SHP77 (cell line): ENCODE data around the gene SAMSN1.

ENCODE experiments used
- DNase-seq, 2 experiments: peaks; one replicate each; lab custom pipeline; 2025; lab: John Stamatoyannopoulos, UW

Gene SAMSN1

DNA sequence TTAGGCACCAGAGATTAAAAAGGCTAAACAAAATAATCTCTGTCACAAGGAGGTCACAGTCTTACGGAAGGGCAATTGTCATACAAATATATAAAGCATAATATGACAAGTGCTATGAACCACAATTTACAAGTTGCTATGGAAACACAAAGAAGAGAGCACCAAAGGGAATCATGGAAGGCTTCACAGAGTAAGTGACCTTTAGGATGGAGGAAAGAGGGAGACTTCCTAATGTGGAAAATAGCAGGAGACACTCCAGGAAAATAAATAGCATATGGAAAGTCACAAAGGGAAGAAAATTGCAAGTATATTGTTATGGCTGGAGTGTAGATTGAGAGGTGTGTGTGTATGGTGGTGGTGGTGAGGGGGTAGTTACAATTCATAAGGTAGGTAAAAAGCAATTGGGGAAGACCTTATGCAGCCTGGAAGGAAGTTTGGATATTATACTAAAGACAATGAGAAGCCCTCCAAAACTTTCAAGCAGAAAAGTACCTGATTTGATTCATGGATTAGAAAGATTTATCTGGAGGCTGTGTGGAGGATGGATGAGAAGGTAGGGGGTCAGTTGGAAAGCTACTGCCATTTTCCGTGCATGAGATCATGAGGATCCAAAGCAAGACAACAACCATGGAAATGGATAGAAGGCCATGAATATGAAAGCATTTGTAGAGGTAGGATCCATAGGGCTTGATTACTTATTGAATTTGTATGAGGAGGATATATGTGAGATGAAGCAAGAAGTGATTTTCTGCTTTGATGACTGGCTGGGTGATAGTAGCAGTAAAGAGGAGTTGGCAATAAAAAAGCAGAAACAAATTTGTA, 61.7 kb downstream of the SAMSN1 start:
- DNase-seq, result no peak

DNA sequence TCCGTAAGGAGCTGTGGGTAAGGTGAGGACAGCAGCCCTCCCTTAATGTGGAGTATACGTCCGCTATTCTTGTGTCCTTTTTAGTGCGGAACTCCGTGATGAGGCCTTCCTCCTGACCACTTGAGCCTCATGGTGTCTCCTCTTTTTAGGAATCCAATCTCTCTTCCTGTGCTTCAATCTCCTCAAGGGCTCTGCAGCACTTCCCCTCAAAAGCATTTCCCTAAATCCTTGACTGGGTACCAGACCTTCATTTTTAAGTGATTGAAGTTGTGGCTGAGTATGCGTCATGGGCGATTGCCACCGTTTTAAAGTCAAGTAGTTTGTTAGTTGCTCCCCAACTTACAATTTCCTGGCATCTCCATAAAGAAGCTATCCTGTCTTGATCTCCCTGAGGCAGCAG, 62.8 kb downstream of the SAMSN1 start:
- DNase-seq, result no peak

DNA sequence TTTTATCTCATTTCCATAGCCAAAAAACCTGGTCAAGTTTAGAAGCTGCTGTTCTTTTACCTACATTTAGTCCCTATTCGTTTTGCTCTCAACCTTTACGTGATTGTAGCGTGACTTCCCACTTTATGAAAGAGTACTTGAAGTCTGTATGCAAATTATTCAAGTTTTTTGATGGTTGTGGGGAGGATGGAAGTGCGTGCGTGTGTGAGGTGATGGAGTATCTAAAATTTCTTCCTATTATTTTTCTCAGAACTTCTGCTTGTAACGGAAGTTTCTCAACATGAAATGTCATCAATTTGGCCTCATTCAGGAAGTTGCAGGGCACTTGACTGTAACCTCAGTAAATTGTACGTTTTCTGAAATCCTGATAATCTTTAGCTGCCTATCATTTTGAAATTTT, 64.0 kb downstream of the SAMSN1 start:
- no peak for DNase-seq

DNA sequence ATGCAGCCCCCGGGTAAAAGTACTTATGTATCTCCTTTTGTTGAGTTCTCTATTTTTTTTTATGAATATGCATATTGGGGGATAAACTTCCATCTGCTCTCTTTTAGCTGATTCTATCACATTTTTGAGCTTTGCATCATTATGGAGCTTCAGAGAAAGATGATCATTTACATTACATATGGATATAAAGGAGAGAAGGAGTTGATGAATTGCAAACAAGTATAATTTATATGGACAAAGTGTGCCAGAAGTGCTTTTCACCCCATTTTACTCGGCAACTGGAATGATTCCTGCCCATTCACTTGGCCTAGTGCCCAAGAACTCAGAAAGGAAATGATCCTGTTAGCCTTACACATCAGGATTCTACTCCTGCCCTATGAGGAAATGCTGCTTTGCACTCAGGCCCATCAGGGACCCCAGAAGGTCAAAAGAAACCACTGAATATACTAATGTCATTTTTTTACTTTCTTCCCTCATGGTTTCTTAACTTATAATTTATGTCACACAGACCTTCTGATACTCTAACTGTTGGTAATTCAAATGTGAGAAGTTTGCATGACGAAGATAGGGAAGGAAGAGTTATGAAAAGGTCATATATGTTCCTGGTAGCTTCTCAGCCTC, 65.6 kb downstream of the SAMSN1 start:
- DNase-seq, result no peak

DNA sequence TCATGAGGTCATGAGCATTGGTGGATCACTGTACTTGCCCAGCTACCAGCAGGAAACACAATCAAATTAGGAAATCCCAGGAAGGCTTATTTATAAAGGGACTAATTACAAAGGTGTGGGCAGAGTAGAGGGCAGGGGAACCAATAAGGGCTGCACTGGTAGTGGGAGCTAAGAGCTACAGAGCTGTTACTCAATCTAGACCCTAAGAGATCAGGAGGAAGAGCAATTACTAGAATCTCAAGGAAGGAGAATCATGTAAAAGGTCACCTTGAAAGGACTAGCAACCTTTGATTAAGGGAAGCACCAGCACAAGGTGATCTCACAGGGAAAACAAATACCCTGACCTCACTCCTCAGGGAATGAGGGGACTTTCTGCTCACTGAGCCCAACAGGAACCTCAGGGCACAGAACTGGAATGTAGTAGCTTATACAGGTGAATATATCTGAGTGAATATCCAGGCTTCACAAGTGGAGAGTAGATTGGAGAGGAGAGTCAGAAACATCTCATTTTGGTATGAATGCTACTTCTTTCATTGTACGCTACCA, 66.8 kb downstream of the SAMSN1 start:
- DNase-seq, result no peak

DNA sequence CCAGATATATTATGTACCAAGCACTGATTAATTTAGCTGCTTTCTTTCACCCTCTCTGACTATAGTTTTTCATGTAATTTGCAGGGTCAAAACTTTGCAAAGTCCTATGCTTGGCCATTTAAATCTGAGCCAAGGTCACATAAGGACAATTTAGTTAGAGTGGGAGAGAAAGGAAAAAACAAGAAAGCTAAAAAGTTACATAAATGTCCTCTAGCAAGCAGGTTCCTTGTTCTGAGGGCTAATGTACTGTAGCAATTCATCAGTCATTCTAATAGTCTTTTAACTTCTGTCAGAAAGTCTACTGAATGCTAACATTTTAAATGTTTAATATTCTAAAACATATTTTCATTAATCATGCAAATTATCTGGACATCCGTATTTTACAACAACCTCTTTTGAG, 68.3 kb downstream of the SAMSN1 start:
- DNase-seq, result no peak

DNA sequence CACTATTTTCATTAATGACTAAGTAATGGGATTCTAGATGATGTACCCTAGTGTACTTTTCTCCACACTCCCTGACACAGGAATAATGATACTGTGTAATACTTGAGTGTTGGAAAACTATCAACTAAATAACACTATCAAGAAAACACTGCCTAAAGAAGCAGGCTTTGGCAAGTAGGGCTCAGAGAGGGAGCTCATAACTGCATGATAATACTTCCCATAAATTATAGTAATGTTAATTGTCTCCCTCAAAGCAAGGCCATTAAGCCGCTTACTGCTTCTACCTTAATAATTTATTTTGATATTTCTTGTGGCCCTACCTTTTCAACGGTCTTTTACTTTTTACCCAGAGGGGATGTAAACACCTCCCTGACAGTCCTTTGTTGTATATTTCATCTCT, 69.0 kb downstream of the SAMSN1 start:
- no peak for DNase-seq

DNA sequence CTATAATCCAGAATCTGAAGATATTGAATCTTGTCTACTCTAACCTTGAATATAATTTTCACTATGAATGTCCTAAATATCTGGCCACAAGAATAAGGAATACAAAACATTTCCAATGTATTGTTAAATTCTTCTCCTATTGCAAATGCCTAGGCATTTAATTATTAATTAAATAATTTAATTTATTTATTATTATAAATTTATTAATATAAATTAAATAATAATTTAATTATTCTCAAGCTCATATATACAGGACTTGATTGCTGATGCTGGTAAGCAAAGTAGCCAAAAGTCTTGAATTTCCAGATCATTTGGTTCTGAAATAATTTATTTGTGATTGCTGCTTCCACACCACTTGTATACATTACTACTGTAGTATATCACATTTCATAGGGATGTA, 71.1 kb downstream of the SAMSN1 start:
- no peak for DNase-seq

DNA sequence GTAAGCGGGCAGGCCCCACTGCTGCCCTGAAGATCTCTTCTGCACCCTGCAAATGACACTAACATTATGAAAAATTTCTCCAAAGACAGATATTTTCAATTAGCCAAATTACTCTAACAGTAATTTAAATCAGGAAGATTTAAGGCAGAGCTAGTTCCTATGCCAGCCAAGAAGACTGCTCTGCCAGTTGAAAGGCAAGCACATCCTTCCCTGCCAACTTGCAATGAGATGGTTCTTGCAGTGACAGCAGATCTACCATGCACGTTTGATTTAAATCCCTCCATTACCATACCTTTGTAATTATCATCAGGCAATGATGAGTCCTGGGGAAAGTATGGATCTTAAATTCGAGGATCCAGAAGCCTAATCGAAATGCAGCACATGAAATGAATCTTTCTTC, 76.5 kb downstream of the SAMSN1 start:
- no peak for DNase-seq

DNA sequence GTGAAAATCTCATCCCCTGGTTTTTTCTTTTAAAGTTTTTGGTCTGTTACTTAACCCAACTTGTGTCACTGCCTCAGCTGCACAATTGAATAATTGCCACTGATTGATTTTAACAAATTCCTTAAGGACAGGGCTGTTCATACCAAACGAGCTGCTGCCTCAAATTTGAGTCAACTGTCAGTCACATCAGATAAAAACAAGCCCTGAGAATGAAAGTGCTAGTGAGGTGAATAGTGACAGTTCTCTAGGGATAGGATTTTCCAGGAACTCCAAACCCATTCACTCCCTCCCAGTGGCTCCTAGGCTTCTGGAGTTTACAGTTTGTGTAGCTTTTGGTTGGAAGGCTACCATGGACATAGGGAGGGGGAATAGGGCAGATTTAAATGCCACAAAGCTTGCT, 79.4 kb downstream of the SAMSN1 start:
- no peak for DNase-seq

DNA sequence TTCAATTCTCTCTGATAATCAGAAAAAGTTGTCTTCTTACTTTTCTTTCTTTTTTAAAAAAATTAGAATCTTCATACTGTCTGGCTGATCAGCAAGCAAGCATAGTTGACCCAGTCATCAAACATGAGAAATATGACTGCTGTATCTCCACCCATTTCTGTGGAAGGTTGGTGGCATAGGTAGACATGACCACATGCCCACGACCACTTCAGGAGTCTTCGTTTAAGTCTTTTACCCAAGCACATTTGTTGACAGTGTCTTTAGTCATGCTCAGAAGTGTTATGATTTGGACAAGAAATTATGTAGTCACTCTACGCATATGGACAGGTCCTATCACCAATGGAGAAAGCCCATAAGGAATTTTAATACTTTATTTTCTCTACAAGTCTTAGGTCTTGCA, 88.4 kb downstream of the SAMSN1 start:
- DNase-seq, result no peak

DNA sequence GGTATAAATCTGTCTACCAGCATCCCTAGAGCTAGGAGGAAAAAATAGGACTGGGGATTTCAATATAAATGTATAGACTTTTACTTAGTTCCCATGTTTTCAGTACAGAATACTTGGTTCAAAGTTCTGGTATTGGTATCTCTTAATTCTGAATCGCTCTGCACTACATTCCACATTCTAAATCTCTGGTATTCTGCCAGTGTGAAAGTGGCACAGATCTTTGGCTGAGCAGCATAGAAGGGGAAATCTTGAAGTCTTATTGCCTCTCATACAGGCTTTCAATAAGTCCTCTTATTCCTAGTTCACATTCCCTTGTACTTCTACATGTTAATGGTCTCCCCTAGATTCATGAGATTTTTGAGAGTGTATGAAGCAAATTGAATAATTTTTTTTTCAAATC, 89.2 kb downstream of the SAMSN1 start:
- DNase-seq, result no peak

DNA sequence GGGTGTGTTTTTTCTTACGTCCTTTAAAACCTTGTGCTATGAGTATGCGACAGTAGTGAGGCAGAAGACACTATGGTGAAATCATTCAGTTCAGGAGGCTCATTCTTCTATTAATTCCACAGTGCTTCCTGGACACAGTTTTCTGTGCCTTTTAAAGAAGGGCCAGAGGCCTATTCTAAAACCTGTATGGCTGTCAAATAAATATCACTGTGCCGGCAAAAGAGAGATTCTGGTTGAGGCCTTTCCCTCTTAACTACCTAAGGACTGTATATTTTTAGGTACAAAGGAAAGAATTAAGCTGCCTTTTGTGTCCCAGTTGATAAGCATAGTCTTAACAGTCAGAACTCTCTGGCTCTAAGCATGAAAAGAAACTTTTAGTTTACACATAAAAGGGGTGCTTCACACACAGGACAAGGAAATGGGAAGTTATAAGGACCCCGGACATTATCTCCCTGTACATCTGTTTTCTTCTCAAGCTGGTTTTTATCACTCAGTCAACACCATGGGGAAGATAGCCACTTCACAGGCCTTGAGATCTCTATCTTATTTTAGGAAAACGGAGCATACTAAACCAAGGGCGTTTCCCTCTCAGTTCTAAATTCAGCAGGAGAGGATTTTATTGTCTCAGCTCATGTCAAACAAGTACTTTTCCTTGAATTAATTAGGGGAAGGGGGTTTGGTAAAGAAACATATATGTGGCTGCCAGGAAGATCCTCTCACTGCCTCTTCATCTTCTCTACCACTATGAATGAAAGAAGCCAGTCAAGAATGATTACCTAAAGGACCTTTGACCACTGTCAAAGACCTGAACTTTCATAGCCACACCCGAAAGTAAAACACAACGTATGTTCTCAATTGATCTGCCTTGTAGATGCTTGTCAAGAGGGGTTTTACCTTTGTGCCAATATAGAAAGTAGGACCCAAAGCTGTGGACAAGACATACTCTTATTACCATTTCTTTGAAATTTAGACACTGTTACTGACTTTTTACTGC, 91.8 kb downstream of the SAMSN1 start:
- no peak for DNase-seq

DNA sequence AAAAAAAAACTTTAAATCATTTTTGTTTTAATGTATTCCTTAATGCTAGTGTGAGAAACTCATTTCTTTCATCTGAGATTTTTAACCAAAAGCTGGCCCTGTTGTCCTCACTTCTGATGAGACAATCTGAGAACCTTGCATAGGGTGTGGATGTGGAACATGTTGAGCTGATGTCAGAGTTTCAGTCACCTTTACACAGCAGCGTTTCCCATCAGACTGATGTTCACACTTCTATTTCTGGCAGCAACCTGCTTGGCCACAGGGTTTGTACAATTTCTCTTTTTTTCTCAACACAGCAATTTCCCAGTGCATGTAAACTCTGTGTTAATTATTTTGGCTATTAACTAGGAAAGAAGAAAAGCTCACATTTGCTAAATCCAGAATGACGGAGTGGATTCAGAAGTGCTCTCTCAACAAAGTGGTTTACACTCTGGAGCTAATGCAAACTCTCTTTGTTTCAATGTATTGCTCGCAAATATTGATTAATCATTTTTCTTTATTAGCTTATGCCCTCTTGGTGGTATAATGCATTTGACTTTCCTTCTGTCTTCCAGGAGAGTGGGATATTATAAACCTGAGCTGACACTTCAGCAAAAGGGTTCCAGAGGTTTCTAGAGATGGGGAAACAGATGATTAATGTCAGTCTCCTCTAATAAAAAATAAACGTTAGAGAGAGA, 92.6 kb downstream of the SAMSN1 start:
- no peak for DNase-seq

DNA sequence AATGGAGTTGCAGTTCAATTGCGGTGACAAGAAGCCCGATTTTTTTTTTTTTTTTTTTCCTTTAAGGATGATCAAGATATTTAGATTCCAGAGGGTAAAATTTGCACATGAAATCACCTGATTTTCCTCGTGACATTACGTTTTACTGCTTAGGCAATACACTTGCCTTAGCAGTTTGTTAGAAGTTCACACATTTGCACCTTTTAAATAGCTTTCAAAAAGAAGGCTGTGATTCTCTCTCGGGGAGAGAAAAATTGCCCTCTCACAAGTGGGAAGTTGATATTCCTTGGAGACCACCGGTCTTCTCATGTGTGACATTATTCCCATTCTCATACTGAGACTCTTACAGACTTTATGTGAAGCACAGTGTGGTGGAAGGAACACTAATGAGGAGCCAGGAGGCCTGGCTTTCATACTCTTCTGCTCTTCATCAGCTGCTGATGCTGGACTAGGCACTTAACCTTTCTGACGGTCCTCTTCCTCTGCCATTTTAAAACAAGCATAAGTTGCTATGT, 93.3 kb downstream of the SAMSN1 start:
- DNase-seq, result no peak

DNA sequence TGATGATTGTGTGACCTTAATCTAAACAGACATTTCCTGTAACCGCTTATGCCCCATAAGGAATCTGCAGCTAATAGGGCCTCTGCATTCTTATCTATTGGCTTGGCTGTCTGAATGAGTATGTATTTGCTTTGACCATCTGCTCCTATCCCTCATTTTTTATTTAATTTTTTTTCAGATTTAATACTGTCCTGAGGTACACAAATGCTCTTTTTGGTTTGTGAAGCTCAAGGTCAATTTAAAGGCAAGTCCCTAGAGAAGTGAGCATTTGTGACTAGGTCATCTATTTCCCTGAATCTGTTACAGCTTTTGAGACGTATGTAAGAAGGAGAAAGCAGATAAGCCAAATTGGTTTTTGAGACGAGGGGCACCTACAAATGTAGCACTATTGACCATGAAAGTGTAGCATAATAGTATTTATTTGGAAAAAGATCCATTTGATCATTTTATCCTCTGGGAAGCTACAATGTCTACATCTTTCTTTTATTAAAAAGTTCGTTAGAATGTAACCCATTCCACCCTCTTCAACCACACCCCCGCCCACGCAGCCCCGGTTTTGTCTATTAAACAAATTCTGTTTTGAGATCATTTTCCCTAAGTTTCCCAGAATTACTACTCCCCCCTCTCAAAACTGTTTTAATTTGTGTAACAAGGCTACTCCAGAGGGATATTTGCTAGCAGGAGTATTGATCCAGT, 93.9 kb downstream of the SAMSN1 start:
- no peak for DNase-seq

DNA sequence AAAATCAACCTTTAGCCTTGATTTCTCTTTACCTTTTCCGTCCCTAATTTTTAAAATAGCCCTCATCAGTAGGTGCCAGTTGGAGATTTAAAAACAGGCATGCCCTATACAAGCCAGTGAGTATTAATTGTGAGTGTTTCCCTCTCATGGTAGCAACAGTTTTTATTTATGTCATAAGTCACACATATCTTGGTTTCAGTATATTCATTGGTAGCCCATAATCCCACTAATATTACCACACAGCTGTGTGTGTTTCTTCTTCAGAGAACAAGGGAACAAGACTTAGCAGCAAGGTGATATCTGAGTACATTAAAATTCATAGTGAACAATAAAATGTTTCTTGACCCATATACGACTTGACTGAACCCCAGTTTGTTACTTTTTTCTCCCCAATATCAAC, 94.6 kb downstream of the SAMSN1 start:
- DNase-seq, result no peak

DNA sequence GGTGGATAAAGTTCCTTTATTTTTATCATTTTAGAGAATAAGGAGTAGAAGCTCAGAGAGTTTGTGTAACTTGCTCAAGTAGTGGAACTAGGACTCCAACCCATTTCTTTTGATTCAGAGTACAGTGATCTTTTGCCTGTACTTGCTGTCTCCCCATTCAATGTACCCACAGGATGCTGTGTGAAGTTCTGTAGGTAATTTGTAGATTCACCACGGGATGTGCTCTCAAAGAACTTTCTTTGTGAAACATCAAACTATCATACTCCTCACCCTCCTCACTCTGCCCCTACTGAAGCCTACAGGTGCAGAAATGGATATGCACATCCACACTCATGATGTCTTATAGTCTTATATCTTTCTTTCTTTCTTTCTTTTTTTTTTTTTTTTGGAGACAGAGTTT, 97.3 kb downstream of the SAMSN1 start:
- no peak for DNase-seq

DNA sequence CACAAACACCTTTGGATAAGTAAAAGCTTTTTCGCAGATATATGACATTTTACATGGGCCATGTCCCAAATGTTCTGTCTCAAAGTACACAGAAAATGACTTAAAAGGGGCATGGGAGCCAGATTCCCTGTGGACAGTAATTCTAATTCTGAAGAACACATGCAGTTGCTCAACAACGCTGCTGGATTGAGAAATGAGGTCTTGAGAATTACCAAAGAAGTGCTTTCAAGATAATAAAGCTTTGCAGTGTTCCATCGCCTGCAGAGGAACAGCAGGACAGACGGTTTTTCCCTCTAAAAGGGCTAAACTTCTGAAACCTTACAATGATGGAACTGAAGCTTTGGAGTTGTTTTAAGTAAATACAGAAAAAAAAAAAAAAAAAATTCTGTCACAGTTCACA, 107.9 kb downstream of the SAMSN1 start:
- no peak for DNase-seq

DNA sequence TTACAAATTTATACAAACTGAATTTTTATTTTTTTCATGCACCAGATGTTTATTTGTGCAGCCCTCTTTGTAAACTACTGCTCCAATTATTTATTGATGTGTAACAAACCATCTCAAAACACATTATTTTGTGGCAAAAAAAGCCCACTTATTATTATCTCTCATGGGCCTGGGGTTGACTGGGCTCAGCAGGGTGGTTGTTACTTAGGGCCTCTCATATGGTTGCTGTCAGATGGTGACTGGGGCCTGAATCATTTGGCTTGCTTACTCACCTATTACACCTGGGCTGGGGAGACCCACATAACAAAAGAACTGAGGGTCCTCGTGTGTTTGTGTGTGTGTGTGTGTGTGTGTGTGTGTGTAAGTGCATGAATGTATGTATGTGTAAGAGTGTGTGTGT, 110.7 kb downstream of the SAMSN1 start:
- DNase-seq, result no peak
